PFSK-1 (cell line): ENCODE measurements around the gene SLC9B1.

Experiments used
- FOXP2 ChIP-seq: optimal IDR thresholded peaks from 2 replicates; pipeline ENCODE3; 2011; ENCODE audit warnings: borderline replicate concordance, control low read depth, inconsistent platforms; ENCODE audit not compliant: insufficient read depth; ENCODE audit errors: extremely low read length, extremely low read depth
- POLR2AphosphoS5 ChIP-seq: IDR thresholded peaks from 2 replicates; pipeline ENCODE4 v1.6.1; 2012; ENCODE audit warnings: low read depth, mild to moderate bottlenecking, control low read depth, low read length, moderate library complexity
- SIN3A ChIP-seq: IDR thresholded peaks from 2 replicates; pipeline ENCODE4 v1.6.1; 2012; ENCODE audit warnings: mild to moderate bottlenecking, low read length, moderate library complexity, borderline replicate concordance; ENCODE audit not compliant: insufficient read depth
- TAF1 ChIP-seq: IDR thresholded peaks from 2 replicates; pipeline ENCODE4 v1.6.1; 2012; ENCODE audit warnings: low read length, control low read depth, borderline replicate concordance; ENCODE audit not compliant: insufficient read depth
- TF ChIP-seq, protein P1 (sequence below), 2 experiments: IDR thresholded peaks; 2 replicates each; pipeline versions ENCODE4 v1.6.1 to v1.8.0; 2011 to 2012; ENCODE audit warnings: low read depth in 2 of 2, low read length in 2 of 2, control low read depth in 1 of 2, inconsistent platforms in 1 of 2, mild to moderate bottlenecking in 1 of 2, moderate library complexity in 1 of 2; ENCODE audit not compliant: insufficient read depth in 1 of 2

SLC9B1 gene

DNA sequence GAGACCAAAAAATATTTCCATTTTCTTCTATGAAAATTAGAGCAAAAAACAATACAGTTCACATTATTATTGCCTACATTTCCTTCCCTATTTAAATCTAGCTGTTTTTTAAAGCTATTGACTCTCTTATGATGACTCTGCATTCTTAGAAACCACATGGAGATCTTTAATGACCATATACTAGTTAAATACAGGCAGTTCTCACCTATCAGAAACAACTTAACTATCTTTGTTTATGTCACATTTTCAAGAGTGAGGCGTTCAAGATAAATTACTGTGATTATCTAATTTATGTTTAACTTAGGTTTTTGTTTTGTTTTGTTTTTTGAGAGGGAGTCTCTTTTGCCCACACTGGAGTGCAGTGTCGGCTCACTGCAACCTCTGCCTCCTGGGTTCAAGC, 147.7 kb downstream of the SLC9B1 start:
- TF ChIP-seq POLR2AphosphoS5 (no peak), TAF1 (no peak), FOXP2 (no peak), SIN3A (no peak)
- TF ChIP-seq, protein P1, sequence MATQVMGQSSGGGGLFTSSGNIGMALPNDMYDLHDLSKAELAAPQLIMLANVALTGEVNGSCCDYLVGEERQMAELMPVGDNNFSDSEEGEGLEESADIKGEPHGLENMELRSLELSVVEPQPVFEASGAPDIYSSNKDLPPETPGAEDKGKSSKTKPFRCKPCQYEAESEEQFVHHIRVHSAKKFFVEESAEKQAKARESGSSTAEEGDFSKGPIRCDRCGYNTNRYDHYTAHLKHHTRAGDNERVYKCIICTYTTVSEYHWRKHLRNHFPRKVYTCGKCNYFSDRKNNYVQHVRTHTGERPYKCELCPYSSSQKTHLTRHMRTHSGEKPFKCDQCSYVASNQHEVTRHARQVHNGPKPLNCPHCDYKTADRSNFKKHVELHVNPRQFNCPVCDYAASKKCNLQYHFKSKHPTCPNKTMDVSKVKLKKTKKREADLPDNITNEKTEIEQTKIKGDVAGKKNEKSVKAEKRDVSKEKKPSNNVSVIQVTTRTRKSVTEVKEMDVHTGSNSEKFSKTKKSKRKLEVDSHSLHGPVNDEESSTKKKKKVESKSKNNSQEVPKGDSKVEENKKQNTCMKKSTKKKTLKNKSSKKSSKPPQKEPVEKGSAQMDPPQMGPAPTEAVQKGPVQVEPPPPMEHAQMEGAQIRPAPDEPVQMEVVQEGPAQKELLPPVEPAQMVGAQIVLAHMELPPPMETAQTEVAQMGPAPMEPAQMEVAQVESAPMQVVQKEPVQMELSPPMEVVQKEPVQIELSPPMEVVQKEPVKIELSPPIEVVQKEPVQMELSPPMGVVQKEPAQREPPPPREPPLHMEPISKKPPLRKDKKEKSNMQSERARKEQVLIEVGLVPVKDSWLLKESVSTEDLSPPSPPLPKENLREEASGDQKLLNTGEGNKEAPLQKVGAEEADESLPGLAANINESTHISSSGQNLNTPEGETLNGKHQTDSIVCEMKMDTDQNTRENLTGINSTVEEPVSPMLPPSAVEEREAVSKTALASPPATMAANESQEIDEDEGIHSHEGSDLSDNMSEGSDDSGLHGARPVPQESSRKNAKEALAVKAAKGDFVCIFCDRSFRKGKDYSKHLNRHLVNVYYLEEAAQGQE (IDR thresholded peaks at IDR 0.05; ENCODE audit: insufficient read depth in 1 of 2, low read depth in 2 of 2, low read length in 2 of 2): no peak

DNA sequence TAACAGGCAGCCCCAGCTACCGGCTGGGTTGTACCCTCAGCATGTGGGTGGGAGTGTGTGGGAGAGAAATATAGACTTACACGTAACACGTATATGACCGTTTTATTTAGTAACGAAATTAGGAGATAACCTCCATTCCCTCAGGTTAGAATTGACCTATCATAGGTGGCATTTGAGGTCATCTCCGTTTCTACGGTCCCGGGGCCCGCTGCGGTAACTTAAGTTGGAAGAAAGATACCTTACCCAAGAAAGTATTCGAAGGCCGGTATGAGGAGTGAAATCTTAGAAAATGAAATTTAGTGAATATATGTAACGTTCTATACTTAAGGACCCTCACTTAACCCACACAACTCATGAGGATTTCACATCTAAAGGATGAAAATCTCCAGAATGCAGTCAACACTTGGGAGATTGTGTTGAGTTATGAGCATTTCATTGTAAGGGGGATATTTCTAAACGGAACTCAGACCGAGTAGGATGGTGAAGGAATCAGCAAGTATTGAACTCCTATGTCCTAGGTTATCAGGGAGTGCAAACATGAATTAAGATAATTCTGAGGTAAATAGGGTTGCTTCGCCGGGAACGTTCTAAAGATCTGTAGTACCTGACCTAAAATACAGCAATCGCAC, 149.8 kb downstream of the SLC9B1 start:
- no peak for TF ChIP-seq POLR2AphosphoS5
- TF ChIP-seq SIN3A: 0 out of 2 replicates have a peak, but pooled peaks have one; percentile 9

DNA sequence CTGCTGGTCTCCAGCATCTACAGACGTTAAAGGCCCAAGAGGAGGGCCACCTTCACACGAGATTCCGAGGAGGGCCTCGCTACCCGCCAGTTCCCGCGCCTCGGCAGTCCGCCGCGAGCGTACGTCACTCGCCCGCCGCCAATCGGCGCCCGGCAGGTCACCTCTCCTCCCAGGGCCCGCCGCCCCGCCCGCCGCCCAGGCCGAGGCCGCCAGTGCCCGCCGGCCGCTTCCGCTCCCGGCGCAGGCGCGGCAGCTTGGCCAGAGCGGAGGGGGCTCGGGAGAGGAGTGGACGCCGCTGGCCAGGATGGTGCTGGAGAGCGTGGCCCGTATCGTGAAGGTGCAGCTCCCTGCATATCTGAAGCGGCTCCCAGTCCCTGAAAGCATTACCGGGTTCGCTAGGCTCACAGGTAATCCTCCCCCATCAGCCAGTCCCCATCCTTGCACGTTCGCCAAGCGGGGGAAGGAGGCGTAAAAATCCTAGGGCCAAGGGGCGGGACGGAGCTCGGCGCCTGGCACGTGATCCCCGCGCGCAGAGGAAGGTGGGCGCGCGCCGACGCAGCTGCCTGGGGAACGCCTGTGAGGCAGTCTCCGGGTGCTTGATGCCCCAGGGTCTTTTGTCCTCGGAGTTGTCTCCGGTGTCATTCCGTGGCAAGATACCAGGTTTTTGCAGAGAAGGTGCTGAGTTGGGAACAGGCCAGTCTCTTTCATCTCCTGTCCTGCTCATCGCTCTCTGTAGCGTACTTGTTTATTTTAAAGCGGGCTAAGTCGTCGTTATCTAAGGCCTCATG, 150.5 kb downstream of the SLC9B1 start, which contains the start of gene CISD2:
TSS of gene CISD2 (plus strand) at position 212 of the 788 bp plus-strand sequence. CDS start at position 305, 93 bp downstream.
- TF ChIP-seq FOXP2 (peak; percentile 82), POLR2AphosphoS5 (peak; percentile 88; the same call in 1 of the 2 replicates), SIN3A (0 out of 2 replicates have a peak, but pooled peaks have one; percentile 11), TAF1 (peak; percentile 67; the same call in 1 of the 2 replicates)
- TF ChIP-seq, protein P1 (IDR thresholded peaks at IDR 0.05; ENCODE audit: insufficient read depth in 1 of 2, low read depth in 2 of 2, low read length in 2 of 2): no peak

DNA sequence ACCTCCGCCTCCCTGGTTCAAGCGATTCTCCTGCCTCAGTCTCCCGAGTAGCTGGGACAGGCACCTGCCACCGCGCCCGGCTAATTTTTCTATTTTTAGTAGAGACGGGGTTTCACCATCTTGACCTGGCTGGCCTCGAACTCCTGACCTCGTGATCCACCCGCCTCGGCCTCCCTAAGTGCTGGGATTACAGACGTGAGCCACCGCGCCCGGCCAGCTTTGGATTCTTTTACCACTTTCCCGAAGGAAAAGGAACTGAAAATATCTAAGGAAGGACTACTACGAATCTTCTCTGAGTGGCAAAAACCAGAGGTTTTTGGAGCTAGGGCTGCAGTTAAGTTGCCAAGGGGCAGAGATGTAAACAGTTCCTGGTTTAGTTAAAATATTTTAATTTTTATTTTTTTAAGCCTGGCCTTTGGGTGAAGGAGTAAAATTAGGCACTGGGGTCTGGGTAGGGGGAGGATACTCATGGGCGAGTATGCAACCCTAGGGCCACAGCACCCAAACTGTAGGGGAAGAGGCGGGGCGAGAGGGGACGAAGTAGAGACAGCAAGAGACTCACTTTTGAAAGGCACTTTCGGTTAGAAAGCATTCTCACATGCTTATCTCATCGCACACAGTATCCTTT, 151.2 kb downstream of the SLC9B1 start:
- no peak for TF ChIP-seq POLR2AphosphoS5
- TF ChIP-seq TAF1: no peak
- no peak for TF ChIP-seq SIN3A
- TF ChIP-seq, protein P1 (IDR thresholded peaks at IDR 0.05; ENCODE audit: insufficient read depth in 1 of 2, low read depth in 2 of 2, low read length in 2 of 2): no peak
- TF ChIP-seq FOXP2: no peak

DNA sequence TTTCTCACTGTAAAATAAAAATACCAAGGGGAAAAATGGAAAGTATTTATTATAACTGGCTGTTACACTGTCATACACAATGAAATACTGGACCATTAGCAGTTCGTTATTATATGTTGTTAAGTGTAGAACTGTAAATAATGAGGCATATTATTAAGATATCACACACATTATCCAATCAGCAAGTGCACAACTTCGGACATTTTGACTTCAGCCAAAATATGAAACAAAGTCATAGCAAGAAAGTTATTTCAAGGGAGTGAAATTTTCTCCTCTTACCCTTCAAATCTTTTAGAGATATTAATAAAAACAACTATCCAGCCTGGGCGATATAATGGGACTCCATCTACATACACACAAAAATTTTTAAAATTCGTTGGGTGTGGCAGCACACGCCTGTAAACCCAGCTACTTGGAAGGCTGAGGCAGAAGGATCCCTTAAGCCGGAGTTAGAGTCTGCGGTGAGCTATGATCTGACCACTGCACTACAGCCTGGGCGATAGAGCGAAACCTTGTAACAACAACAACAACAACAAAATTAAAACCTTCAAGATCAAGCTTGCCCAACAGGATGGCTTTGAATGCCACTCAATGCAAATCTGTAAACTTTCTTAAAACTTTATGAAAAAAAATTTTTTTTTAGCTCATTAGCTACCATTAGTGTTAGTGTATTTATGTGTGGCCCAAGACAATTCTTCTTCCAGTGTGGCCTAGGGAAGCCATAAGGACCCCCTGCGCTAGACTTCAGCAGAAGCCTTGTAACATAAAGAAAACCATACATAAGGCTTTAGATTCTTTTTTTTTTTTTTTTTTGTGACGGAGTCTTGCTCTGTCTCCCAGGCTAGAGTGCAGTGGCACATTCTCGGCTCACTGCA, 152.0 kb downstream of the SLC9B1 start:
- TF ChIP-seq FOXP2 (no peak), POLR2AphosphoS5 (no peak), SIN3A (no peak), TAF1 (no peak)
- TF ChIP-seq, protein P1 (IDR thresholded peaks at IDR 0.05; ENCODE audit: insufficient read depth in 1 of 2, low read depth in 2 of 2, low read length in 2 of 2): no peak
